AG04450 (cell line): Measurements from ENCODE around the gene KATNAL1. TPM values are rescaled to one million over a fixed set of nuclear protein-coding genes. Genes with fewer than 3 reads are reported as not detected.

Experiments used
- CTCF ChIA-PET: fragments of 300-600, 350-600 bp; formaldehyde crosslinking; extraction: SDS; loops from one replicate; lab custom pipeline; 2022; ENCODE audit warnings: antibody characterized with exemption, inconsistent platforms; lab: Charles Lee
- POLR2A ChIA-PET: fragments of 350-600 bp; formaldehyde crosslinking; extraction: SDS; loops from one replicate; lab custom pipeline; 2021; ENCODE audit warnings: antibody characterized with exemption, inconsistent platforms; lab: Yijun Ruan, JAX
- DNase-seq: peaks from one replicate; pipeline ENCODE4 v3.0.0-alpha.2; 2011; ENCODE audit warnings: low read depth, low spot score
- H3K27ac ChIP-seq: one replicate; pipeline ENCODE4 v1.5.1; 2012; ENCODE audit warnings: low read depth, low read length, control low read depth
- H3K27me3 ChIP-seq: one replicate; pipeline ENCODE4 v1.6.0; 2012; ENCODE audit warnings: low read length; ENCODE audit not compliant: control insufficient read depth, insufficient read depth
- H3K4me3 ChIP-seq: 2 replicates; pipeline ENCODE4 v1.5.1; 2011; ENCODE audit warnings: mild to moderate bottlenecking, low read depth, low read length, control low read depth
- H3K9me3 ChIP-seq: 2 replicates; pipeline ENCODE4 v1.5.1; 2012; ENCODE audit warnings: low read length; ENCODE audit not compliant: control insufficient read depth, insufficient read depth
- polyA plus RNA-seq: library from polyadenylated mRNA; depleted of rRNA; stranded (reverse); fragments of >200 nt; gene quantifications from 2 replicates; pipeline ENCODE4 v1.2.3, GENCODE V29; 2011
- TF ChIP-seq, protein P1 (sequence below): IDR thresholded peaks from 2 replicates; pipeline ENCODE4 v1.5.1; 2011; ENCODE audit warnings: low read depth, low read length, control low read depth, inconsistent platforms

Gene KATNAL1
- polyA plus RNA-seq, 1 experiment, result 12.6 TPM

DNA sequence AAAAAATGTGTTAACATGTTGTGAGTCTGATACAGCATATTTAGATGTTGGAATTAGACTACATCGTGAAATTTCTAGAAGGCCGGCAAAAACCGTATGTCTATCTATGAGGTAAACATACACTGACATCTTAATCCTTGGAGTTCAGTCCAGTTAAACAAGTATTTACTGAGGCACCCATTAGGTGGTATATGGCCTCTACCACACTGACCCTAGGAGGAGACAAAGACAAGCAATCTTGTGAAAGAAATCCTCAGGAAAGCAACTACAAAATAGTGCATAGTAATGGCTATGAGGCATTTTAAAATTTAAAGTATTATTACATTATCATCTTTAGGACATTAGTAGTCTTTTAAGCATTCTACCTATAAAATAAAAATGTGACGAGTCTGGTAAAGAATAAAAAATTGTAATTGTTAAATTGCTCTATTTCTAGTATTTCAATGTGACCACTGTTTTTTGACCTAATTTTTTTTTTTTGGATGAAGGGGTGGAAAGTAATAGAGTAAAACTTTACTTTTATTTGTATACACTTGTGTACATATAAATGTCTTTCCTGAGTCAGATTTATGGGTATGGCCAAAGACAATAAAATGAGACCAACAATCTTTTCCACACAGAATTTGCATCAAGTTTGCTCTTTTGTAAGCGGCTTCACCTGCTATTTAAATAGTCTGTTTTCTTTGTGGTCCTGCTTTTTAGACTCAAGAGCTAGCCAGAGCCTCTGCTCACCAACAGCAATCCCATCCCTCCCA is 50.5 kb downstream of the KATNAL1 start:
- Histone ChIP-seq H3K4me3 (no peak overlapping the region), H3K27ac (no peak overlapping the region), H3K9me3 (no peaks in the 10 kb centered on the region), H3K27me3 (no peaks in the 10 kb centered on the region)
- no peak for DNase-seq
- POLR2A ChIA-PET, result no interaction called here
- TF ChIP-seq, protein P1, sequence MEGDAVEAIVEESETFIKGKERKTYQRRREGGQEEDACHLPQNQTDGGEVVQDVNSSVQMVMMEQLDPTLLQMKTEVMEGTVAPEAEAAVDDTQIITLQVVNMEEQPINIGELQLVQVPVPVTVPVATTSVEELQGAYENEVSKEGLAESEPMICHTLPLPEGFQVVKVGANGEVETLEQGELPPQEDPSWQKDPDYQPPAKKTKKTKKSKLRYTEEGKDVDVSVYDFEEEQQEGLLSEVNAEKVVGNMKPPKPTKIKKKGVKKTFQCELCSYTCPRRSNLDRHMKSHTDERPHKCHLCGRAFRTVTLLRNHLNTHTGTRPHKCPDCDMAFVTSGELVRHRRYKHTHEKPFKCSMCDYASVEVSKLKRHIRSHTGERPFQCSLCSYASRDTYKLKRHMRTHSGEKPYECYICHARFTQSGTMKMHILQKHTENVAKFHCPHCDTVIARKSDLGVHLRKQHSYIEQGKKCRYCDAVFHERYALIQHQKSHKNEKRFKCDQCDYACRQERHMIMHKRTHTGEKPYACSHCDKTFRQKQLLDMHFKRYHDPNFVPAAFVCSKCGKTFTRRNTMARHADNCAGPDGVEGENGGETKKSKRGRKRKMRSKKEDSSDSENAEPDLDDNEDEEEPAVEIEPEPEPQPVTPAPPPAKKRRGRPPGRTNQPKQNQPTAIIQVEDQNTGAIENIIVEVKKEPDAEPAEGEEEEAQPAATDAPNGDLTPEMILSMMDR, result peak; percentile 24; the same call in 1 of the 2 replicates
- CTCF ChIA-PET, result interaction anchor here (0.7 kb wide), 1 partner anchor 31 kb away, joined by 3 read pairs; no protein-coding TSS in a partner anchor

GRCh38 chr13:30255696-30256095 is 51.7 kb downstream of the KATNAL1 start:
- ChIA-PET CTCF (no interaction called here), POLR2A (no interaction called here)
- Histone ChIP-seq H3K4me3 (no peak overlapping the region), H3K27ac (no peak overlapping the region), H3K27me3 (no peaks in the 10 kb centered on the region), H3K9me3 (no peaks in the 10 kb centered on the region)
- TF ChIP-seq, protein P1, result no peak
- no peak for DNase-seq

- Histone ChIP-seq H3K4me3 (no peak overlapping the region), H3K27ac (no peak overlapping the region), H3K9me3 (peaks cover 2% of the 10 kb centered on the region; the same call in 1 of the 2 replicates), H3K27me3 (no peaks in the 10 kb centered on the region)
- POLR2A ChIA-PET, result no interaction called here
- TF ChIP-seq, protein P1, result no peak
- DNase-seq, result no peak
- CTCF ChIA-PET, result interaction anchor here (0.7 kb wide), 1 partner anchor 745 kb away, joined by 8 read pairs; no protein-coding TSS in a partner anchor
These were observed 53.5 kb downstream of the KATNAL1 start for GRCh38 chr13:30253830-30254229.

GRCh38 chr13:30247406-30247805 is 59.9 kb downstream of the KATNAL1 start:
- no peaks in the 10 kb centered on the region for H3K27me3 ChIP-seq
- no peak for DNase-seq
- peaks cover 2% of the 10 kb centered on the region; the same call in 1 of the 2 replicates for H3K9me3 ChIP-seq
- ChIA-PET POLR2A (no interaction called here), CTCF (no interaction called here)
- TF ChIP-seq, protein P1, result no peak
- no peak overlapping the region for H3K4me3 ChIP-seq
- H3K27ac ChIP-seq, result no peak overlapping the region

- Histone ChIP-seq H3K4me3 (no peak overlapping the region), H3K27me3 (no peaks in the 10 kb centered on the region), H3K27ac (no peak overlapping the region), H3K9me3 (no peaks in the 10 kb centered on the region)
- no peak for DNase-seq
- TF ChIP-seq, protein P1, result no peak
- ChIA-PET CTCF (interaction anchor here (0.7 kb wide), 1 partner anchor 109 kb away, joined by 3 read pairs; no protein-coding TSS in a partner anchor), POLR2A (no interaction called here)
These were observed 65.8 kb downstream of the KATNAL1 start for GRCh38 chr13:30241532-30241931.
